PC-9 (cell line): ENCODE data around the gene DENND1A. TPM values are rescaled to one million over a fixed set of nuclear protein-coding genes. Genes with fewer than 3 reads are reported as not detected.

ENCODE experiments used
- BruUV-seq: library from RNA; stranded (reverse); fragments of 400-500 nt; replicated peaks from 2 replicates; lab custom pipeline; 2021; lab: Mats Ljungman, UMichigan
- CTCF ChIA-PET: fragments of 300-600 bp; sonication (Branson Sonifier 250); formaldehyde crosslinking; loops from one replicate; lab custom pipeline; 2022; ENCODE audit warnings: antibody characterized with exemption; lab: Charles Lee
- POLR2A ChIA-PET: fragments of 300-600 bp; sonication (Branson Sonifier 250); formaldehyde crosslinking; loops from one replicate; lab custom pipeline; 2022; ENCODE audit warnings: antibody characterized with exemption; ENCODE audit not compliant: unreplicated experiment; lab: Charles Lee
- DNase-seq, 2 experiments: peaks; one replicate each; pipeline versions ENCODE4 v3.0.0 to v3.0.0-alpha.2; 2015 to 2022; ENCODE audit warnings: mixed read lengths in 1 of 2
- H2AFZ ChIP-seq: fragments of 200-600 bp; sonication (generic); 2 replicates; pipeline ENCODE4 v1.8.1; 2017; ENCODE audit warnings: antibody characterized with exemption
- H3F3A ChIP-seq: fragments of 200-600 bp; sonication (generic); 2 replicates; pipeline ENCODE4 v1.8.1; 2017; ENCODE audit warnings: antibody characterized with exemption, mild to moderate bottlenecking, low read depth; ENCODE audit not compliant: insufficient read depth
- H3K27ac ChIP-seq: fragments of 200-600 bp; sonication (generic); 2 replicates; pipeline ENCODE4 v1.6.1; 2016; ENCODE audit warnings: mixed run types
- H3K27me3 ChIP-seq: fragments of 200-600 bp; sonication (generic); 2 replicates; pipeline ENCODE4 v1.6.1; 2016; ENCODE audit warnings: low read depth, mixed run types; ENCODE audit not compliant: insufficient read depth
- H3K36me3 ChIP-seq: fragments of 200-600 bp; sonication (generic); 2 replicates; pipeline ENCODE4 v1.6.1; 2016; ENCODE audit warnings: low read depth, mixed run types
- H3K4me1 ChIP-seq: fragments of 200-600 bp; sonication (generic); replicated peaks from 2 replicates; pipeline ENCODE4 v1.6.1; 2016; ENCODE audit warnings: mixed run types; ENCODE audit not compliant: insufficient read depth
- H3K4me2 ChIP-seq: fragments of 200-600 bp; sonication (generic); 2 replicates; pipeline ENCODE4 v1.6.1; 2017; ENCODE audit warnings: mixed run types
- H3K4me3 ChIP-seq: fragments of 200-600 bp; sonication (generic); 2 replicates; pipeline ENCODE4 v1.6.1; 2016; ENCODE audit warnings: mixed run types
- H3K79me2 ChIP-seq: fragments of 200-600 bp; sonication (generic); 2 replicates; pipeline ENCODE4 v1.6.1; 2017; ENCODE audit warnings: low read depth, mixed run types
- H3K9me2 ChIP-seq: fragments of 200-600 bp; sonication (generic); 2 replicates; pipeline ENCODE4 v1.8.1; 2017; ENCODE audit warnings: mild to moderate bottlenecking; ENCODE audit not compliant: insufficient read depth
- H3K9me3 ChIP-seq: fragments of 200-600 bp; sonication (generic); 2 replicates; pipeline ENCODE4 v1.8.1; 2016; ENCODE audit warnings: low read depth; ENCODE audit not compliant: insufficient read depth
- H4K20me1 ChIP-seq: fragments of 200-600 bp; sonication (generic); 2 replicates; pipeline ENCODE4 v1.8.1; 2017; ENCODE audit not compliant: insufficient read depth
- EZH2 ChIP-seq: fragments of 200-600 bp; sonication (generic); IDR thresholded peaks from 2 replicates; pipeline ENCODE4 v1.8.0; 2017; ENCODE audit warnings: antibody characterized with exemption, low read depth
- intact Hi-C: fragments of 100-400 bp; cut with micrococcal nuclease; formaldehyde crosslinking; loops from one replicate; pipeline ENCODE4 v1.10.0; 2022; ENCODE audit not compliant: unreplicated experiment
- total RNA-seq: library from RNA; stranded (reverse); gene quantifications from 2 replicates; pipeline ENCODE4 v1.2.3, GENCODE V29; 2021
- TF ChIP-seq, protein P1 (sequence below): fragments of 200-600 bp; sonication (generic); conservative IDR thresholded peaks from 2 replicates; pipeline ENCODE4 v1.6.1; 2017; ENCODE audit warnings: mixed run types, antibody characterized with exemption, mild to moderate bottlenecking, moderate library complexity

Gene DENND1A
- total RNA-seq, 1 experiment from 2014 or later = 37.7 TPM

DNA sequence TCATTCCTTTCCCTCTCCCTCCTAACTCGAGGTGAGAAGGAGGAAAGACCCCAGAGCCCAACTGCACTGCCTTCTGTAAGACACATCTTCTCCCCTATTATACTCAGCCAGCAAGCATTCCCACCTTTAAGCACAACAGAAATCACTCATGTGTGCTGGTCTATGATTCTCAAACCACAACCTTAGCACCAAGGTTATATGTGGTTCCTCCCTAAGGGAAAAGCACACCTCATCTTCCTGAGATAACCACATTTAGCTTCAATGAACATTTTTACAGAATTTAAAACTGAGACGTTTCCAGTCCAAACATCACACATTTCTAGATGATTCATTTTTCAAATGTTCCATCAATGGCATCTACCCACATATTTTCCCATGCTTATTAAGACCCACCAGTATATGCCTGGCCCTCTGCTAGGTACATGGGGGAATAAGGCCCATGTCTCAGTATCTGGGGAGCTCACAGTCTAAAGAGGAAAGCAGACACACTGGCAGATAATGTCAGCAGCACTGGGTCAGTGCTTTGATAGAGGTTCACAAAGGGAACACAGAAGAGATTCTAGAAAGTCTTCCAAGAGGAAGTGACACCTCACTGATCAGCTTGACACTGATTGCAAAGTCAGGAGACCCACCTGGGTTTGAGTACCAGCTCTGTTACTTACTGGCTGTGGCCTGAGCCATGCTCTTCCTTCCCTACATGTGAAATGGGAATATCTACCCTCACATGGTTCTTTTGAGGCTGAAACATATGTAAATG, 245.4 kb downstream of the DENND1A start:
- no peaks in the 10 kb centered on the region for H3K36me3 ChIP-seq
- DNase-seq = no peak
- H3K9me2 ChIP-seq = no peaks in the 10 kb centered on the region
- ChIA-PET POLR2A (no interaction called here), CTCF (interaction anchor here (0.6 kb wide), 1 partner anchor 185 kb away, joined by 8 read pairs; no protein-coding TSS in a partner anchor)
- peaks cover 12% of the 10 kb centered on the region for H3K4me1 ChIP-seq
- H4K20me1 ChIP-seq = 0 out of 2 replicates have a peak, but pooled peaks cover 6% of the 10 kb centered on the region
- no peak overlapping the region for H3K4me3 ChIP-seq
- no TSS peak for BruUV-seq
- no peak overlapping the region for H3K4me2 ChIP-seq
- no peak for TF ChIP-seq EZH2
- TF ChIP-seq, protein P1, sequence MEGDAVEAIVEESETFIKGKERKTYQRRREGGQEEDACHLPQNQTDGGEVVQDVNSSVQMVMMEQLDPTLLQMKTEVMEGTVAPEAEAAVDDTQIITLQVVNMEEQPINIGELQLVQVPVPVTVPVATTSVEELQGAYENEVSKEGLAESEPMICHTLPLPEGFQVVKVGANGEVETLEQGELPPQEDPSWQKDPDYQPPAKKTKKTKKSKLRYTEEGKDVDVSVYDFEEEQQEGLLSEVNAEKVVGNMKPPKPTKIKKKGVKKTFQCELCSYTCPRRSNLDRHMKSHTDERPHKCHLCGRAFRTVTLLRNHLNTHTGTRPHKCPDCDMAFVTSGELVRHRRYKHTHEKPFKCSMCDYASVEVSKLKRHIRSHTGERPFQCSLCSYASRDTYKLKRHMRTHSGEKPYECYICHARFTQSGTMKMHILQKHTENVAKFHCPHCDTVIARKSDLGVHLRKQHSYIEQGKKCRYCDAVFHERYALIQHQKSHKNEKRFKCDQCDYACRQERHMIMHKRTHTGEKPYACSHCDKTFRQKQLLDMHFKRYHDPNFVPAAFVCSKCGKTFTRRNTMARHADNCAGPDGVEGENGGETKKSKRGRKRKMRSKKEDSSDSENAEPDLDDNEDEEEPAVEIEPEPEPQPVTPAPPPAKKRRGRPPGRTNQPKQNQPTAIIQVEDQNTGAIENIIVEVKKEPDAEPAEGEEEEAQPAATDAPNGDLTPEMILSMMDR = no peak
- H3K27ac ChIP-seq = no peak overlapping the region
- no peaks in the 10 kb centered on the region for H3K9me3 ChIP-seq
- intact Hi-C loops = loop anchor here (5.0 kb wide), 1 partner anchor 243 kb away; no protein-coding TSS in a partner anchor
- no peak overlapping the region for H2AFZ ChIP-seq
- H3F3A ChIP-seq = no peaks in the 10 kb centered on the region
- H3K79me2 ChIP-seq = no peaks in the 10 kb centered on the region
- no peaks in the 10 kb centered on the region for H3K27me3 ChIP-seq

DNA sequence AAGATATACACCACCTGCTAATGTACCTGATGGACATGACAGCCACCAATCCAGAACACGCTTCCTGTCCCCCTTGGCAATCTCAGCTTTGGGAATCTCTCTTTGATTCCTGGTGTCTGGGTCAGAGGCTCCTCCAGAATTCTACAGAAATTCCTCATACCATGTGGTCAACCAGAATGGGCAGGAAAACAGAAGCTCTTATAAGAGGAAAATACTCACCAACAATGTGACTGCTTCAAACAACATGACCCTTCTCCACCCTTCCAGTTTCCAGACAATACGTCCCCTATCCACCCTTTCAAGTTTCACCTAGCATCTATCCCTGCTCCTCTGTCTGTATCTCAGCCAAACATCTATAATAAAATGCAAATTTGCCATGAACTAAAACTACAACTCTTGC, 247.2 kb downstream of the DENND1A start:
- POLR2A ChIA-PET = no interaction called here

DNA sequence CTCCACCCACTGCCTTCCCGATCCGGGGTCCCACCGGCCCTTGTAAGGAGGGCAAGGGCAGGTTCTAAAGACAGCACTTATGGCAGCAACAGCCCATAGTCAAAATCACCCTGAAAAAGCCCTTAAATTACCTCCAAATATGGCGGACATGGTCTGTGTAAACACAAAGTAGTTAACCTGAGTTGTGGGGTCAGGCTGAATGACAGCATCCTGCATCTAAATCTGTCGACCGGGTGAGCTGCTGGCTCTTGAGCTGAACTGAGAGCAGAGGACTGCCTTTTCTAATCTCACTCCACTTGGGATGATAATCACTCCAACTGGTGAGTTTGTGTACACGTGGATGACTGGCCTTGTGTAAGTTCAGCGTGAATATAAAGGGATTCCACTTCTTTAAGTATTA, 249.6 kb downstream of the DENND1A start:
- H4K20me1 ChIP-seq = no peaks in the 10 kb centered on the region
- H3K4me2 ChIP-seq = no peak overlapping the region
- no peaks in the 10 kb centered on the region for H3K36me3 ChIP-seq
- no TSS peak for BruUV-seq
- ChIA-PET POLR2A (no interaction called here), CTCF (no interaction called here)
- H3K9me2 ChIP-seq = no peaks in the 10 kb centered on the region
- no peaks in the 10 kb centered on the region for H3K27me3 ChIP-seq
- H3K4me1 ChIP-seq = no peaks in the 10 kb centered on the region
- H3K9me3 ChIP-seq = no peaks in the 10 kb centered on the region
- no peaks in the 10 kb centered on the region for H3F3A ChIP-seq
- no peak overlapping the region for H3K4me3 ChIP-seq
- no peak overlapping the region for H3K27ac ChIP-seq
- no peaks in the 10 kb centered on the region for H3K79me2 ChIP-seq
- no peak for DNase-seq
- TF ChIP-seq EZH2 = no peak
- TF ChIP-seq, protein P1 = no peak
- H2AFZ ChIP-seq = no peak overlapping the region
- intact Hi-C loops = no loop called here

More for the DNA sequence above, 247.2 kb downstream of the DENND1A start:
- BruUV-seq = no TSS peak
- no peak overlapping the region for H3K4me2 ChIP-seq
- H3K9me2 ChIP-seq = no peaks in the 10 kb centered on the region
- H4K20me1 ChIP-seq = 0 out of 2 replicates have a peak, but pooled peaks cover 6% of the 10 kb centered on the region
- DNase-seq = no peak
- peaks cover 10% of the 10 kb centered on the region for H3K4me1 ChIP-seq
- no peaks in the 10 kb centered on the region for H3K9me3 ChIP-seq
- no peak overlapping the region for H2AFZ ChIP-seq
- no peaks in the 10 kb centered on the region for H3F3A ChIP-seq
- no peaks in the 10 kb centered on the region for H3K79me2 ChIP-seq
- CTCF ChIA-PET = no interaction called here
- H3K27me3 ChIP-seq = no peaks in the 10 kb centered on the region
- intact Hi-C loops = no loop called here
- H3K36me3 ChIP-seq = no peaks in the 10 kb centered on the region
- no peak overlapping the region for H3K27ac ChIP-seq
- no peak overlapping the region for H3K4me3 ChIP-seq
- TF ChIP-seq, protein P1 = no peak
- TF ChIP-seq EZH2 = no peak
